Astrocyte of the hippocampus (primary cell): ENCODE measurements around the gene PDE4D.
"Not testable (repeated sequence)": the region's sequence is repeated elsewhere in the genome, so short reads cannot be mapped to it uniquely, and the experiment has no call there.

Source experiments
- DNase-seq: peaks from one replicate; pipeline ENCODE4 v3.0.0; 2011; ENCODE audit warnings: low read depth, low spot score

PDE4D gene

DNA sequence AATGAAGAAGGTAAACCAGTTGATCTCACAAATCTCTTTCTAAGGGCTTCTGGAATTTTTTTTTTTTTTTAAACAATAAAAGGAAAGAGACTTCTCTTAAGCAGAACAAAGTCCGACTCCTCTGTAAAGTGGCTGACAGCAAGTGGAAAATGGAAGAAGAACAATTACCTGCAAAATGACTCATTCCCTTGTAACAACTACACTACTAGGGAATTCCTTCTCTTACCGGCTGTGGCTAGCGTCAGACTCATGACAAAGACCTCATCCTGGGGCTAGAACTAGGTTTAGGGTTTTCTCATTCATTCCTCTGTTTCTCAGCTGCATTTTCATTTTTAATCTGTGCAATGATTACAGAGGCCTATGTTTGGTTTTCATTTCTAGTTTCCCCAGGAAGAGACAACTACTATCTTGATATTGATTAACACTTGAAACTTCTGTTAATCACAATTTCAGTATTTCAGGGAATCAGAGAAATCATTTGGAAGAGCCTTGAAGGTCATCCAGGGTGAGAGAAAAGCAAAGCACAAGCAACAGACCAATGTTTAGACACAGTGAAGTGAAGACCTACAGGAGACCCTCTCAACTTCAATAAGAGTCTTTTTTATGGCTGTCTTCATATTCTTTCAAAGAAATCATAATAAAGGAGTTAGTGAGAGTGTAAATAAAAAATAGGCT lies 872.8 kb downstream of the PDE4D start:
- DNase-seq: peak; percentile 49

DNA sequence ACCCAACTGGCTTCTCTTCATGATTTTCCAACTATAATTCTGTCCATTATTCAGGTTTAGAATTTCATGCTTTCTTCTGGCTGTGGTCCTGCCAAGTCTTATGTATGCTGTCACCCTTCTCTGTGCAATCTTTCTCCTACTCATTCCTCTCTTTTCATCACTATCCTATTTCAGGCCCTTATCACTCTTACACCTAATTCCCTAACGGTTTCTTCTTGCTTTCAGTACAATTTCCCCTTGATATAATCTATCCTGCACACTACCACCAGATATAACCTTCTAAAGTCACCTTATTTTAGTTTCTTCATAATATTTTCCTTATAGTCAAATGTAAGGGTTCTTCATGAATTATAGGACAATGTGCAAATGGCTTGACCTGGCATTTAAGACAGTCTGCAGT lies 874.4 kb downstream of the PDE4D start:
- DNase-seq: no peak

DNA sequence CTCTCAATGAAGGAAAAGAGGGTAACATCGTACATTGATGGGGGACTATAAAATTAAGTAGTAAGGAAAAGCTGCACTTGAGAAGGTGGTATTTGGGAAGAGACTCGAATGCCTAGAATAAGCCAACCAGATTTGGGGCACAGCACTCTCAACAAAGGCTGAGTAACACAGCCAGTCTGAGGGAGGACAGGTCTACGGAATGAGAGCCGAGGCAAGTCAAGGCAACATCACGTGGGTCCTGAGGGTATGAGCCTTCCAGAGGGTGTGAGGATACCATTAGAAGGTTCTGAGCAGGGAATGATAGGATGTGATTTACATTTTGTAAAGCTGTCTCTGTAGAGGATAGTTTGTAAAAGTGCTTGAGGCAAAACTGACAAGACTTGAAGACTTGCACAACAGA lies 876.6 kb downstream of the PDE4D start:
- no peak for DNase-seq

DNA sequence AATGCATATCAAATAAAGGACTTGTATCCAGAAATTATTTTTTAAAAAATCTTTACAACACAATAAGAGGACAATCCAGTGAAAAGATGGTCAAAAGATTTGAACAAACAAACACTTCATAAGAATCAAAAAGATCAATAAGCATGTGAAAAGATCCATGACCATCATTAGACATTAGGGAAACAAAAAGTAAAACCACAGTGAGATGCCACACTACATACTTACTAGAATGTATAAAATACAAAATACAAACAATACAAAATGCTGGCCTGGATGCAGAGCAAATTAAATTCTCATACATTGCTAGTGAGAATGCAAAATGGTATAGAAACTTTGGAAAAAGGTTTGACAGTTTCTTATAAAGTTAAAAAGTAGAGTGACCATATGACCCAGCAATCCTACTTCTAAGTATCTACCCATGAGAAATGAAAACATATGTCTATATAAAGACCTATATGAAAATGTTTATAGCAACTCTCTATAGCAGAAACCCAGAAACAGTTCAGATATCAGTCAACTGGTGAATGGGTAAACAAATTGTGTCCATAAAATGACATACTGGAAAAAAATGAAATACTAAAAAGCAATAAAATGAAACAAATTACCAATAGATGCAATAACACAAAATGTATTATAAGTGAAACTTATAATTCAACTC lies 884.6 kb downstream of the PDE4D start:
- no peak for DNase-seq

DNA sequence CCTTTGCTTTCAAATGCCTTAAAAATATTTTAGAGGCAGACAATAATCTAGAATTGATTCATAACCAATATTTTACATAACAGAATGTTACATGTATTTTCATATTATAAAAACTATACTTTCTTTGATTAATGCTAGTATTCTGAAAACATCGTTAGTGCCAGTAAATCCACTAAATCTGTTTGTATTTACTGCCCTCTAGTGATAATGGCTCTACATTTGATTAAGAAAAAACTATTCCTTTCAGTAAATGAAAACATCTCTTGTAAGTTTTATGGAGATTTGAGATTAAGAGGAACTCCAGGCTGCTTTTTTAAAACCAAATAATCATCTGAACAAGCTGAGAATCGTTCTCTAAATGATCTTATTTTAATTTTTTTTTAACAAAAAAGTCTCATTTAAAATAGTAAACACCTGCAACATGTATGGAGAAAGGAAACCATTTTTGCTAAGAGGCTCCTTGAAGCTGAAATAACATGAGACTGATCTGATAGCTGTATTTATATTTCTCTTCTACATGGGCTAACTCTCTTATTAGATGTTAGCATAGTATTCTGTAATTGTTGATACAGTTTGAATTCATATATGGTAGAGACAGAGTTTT lies 886.0 kb downstream of the PDE4D start:
- DNase-seq: peak; percentile 42

DNA sequence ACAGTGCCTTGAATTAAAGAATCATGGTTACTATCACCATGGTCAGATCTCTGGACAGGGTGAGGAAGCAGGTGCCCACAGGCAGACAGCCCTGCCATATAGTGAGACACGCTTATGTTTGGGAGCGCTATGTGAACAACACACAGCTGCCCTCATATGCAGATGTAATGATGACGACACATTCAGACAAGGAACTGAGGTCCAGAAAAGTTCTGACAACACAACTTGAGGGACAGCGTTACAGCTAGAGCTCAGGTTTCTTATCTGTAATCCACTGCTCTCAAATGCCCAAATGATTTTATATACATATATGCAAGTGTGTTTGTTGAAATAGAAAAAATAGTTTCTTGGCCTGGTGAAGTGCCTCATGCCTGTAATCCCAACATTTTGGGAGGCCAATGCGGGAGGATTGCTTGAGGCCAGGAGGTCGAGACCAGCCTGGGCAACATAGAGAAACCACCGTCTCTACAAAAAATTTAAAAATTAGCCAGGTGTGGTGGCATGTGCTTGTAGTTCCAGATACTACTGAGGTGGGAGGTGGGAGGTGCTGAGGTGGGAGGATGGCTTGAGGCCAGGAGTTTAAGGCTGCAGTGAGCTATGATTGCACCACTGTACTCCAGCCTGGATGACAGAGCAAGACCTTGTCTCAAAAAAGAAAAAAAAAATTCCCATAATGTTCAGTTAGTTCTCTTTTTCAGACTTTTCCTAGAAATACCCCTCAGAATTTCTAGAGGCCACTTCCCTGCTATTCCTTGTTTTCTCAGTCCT lies 887.4 kb downstream of the PDE4D start:
- DNase-seq: no peak

DNA sequence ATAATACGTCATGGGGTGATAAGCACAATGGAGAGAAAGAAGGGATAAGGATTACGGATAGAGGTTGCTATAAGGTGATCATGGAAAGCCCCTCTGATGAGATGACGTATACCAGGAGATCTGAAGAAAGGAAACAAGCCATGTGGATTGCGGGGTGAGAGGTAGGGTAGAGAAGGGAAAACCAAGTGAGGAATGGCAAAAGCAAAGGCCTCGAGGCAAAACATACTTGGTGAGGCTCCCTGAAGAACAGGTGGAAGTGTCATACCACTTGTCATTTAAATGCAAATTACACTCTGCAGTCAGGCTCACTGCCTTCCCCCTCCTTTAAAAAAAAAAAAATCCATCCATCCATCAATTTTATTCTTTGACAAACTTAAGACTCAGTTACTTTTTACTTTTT lies 889.9 kb downstream of the PDE4D start:
- no peak for DNase-seq

DNA sequence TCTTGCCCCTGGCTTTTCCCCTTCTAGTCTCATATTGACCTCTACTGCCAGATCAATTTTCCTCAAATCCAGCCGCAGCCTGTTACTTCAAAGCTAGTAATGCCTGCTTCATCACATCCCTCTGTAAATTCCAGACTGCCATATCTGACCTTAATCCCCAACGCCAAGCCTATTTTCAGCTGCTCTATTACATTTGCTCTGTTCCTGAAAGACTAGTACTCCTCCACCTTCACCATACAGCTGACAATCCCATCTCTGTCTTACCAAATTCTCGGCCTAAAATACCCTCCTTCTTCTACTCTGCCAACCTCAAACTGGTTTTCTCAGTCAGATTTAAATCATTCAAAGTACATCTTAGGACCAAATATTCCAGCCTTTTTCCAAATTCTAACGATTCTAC lies 890.4 kb downstream of the PDE4D start:
- no peak for DNase-seq

DNA sequence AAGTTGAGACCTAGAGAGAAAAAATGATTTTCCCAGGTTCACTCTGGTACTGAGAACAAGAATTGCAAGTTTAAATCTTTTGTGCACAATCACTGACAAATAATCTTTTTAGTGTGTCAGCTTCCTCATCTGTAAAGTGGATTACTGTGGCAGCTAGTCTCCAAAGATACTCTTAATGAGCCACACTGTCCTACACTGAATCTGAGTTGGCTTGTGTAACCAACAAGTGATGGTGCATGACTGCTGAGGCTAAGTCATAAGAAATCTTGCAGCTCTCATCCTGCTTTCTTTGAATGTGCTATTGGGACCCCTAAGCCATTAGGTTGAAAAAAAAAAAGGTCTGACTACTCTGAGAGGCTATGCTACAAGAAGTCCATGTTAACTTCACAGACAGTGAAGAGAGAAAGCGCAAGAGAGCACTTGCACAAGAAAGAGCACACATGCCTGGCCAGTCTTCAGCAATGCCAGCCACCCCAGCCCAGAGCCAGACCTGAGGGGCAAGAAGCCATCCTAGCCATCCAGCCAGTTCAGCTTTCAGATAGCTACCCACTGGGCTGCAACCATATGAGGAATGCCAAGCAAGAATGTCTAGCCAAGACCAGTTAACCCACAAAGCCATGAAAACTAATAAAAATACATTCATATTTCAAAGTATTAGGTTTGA lies 891.2 kb downstream of the PDE4D start:
- no peak for DNase-seq

DNA sequence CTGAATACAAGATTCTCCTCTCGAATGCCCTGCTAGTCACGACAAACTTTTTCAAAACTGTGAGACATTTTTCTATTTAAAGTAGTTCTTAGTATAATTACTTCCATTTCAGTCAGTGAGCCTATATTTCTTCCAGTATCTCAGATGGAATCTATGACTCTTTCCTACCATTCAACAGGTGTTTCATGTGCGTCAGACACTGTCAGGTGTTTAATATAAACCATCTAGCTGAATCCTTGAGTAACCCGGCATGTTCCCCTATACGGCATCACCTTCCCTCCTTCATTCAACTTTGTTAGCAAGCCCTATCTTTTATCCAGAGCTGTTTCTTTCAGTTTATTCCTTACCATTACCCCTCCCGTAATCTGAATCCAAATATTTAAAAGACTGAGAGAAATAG lies 891.8 kb downstream of the PDE4D start:
- DNase-seq: no peak

DNA sequence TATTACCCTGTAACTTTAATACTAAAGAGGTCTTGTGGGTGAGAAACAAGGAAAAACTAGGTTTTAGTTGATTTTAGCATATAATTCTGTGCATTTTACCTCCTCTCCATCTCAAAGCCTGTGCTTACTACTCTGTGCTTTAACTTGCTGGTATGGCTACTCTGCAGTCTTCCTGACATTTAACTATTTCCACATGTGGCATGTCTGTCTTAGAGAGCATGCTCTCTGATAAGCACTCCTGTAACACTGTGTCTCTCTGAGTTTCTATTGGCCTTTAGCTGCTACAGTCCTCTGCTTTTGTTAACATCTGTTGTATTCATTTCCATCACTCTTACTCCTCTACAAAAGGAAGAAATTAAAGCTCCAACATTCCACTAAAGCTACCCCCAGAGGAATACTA lies 892.4 kb downstream of the PDE4D start:
- no peak for DNase-seq

DNA sequence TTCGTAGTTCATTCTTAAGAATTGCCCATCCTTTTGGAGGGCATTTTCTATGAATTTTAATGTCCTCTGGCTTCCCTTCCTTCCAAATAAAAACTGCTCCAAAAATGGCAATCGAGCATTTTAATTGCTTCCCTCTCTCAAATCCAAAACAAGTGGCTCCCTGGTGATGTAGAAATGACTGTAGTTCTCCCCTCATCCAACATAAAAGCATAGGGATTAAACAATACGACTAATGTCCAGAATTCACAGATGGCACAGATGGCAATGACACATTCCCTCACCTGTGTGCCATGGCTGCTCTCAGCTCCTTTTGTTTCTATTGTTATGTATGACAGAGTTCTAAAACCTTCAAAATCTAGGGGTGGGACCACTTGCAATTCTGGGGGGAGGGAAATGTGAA lies 893.3 kb downstream of the PDE4D start:
- no peak for DNase-seq

DNA sequence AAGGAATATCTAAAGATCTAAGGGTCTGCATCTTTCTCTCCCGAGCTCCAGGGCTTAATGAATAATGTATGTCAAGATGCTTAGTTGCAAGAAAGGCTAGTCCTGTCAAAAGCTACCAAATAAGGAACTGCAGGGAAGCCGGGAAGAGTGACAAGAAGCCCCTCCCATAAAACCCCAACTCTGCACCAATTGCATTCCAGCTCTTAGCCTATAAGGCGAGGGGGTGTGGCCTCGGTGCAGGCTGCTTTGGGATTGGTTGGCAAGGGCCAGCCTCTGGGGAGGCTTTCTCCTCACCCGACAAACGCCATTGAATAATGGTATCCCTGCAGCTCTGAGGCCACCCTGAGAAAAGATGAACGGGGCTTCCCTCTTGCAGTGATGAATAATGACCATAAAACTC lies 893.7 kb downstream of the PDE4D start:
- peak; percentile 93 for DNase-seq

DNA sequence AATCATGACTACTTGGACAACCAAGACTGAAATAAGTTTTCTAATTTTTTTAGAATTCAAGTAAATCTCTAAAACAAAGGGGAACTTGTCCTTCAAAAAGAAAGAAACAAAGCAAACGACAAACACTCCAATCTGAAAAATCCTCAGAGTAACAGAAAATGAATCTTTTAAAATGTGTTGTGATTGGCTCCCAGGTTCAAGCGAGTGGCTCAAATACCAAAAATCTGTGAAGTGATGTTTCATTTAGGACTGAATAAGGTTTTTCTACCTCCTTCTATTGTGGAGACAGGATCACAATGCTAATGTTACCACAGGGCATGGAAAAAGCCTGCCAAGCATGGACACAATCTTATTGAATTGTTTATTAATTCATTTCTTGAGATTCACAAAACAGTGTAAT lies 895.0 kb downstream of the PDE4D start:
- peak; percentile 41 for DNase-seq

DNA sequence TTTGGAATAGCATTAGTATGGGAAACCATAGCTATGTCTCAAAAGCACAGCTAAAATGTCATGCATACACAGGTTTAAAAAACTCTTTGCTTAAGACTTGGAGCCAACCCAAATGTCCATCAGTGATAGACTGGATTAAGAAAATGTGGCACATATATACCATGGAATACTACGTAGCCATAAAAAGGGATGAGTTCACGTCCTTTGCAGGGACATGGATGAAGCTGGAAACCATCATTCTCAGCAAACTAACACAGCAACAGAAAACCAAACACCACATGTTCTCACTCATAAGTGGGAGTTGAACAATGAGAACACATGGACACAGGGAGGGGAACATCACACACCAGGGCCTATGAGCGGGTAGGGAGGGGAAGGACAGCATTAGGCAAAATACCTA lies 897.7 kb downstream of the PDE4D start:
- DNase-seq: not testable (repeated sequence)

DNA sequence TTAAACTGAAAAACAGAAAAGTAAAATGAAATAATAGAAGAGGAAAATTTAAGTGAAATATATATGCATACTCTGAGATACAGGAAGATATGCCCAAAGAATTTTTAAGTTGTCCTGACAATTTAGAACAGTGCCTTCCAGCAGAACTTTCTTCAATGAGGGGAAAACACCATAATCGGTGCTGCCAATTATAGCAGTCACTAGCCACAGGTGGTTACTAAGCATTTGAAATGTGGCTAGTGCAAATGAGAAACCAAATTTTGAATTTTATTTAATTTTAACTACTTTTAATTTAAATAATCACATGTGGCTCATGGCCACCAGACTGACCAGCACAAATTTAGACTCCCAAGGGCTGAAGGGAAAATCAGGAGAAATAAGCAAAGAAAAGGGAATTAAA lies 900.1 kb downstream of the PDE4D start:
- no peak for DNase-seq

DNA sequence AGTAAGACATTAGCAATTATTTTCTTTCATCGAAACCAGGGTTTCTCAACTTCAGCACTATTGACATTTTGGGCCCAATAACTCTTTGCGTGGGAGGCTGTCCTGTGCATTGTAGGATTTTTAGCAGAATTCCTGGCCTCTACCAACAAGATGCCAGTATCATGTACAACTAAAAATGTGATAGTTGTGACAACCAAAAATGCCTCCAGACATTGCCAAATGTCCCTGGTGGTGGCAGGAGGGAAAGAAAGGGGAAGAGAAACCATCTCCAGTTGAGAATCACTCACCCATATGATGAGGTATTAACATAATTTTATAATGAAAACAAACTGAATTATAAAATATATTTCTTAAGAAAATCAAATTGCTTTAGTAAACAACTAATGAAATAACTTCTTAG lies 904.6 kb downstream of the PDE4D start:
- no peak for DNase-seq

DNA sequence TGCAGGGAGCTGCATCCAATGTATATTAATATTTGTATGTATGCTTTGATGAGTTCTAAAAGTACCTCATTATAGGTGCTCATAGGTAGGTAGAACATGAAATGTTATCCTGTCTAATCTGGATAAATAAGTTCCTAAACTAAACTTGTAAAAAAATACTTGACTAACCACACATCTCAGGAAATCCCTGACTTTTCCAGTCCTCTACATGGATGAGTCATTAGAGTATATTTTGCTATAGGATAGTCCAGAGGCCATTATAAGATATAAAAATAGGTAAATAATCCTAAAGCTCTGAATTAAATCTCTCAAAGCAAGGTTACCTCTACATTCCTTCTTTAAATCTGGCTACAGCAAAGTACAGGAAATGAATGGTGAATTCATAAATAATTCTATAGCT lies 906.3 kb downstream of the PDE4D start:
- no peak for DNase-seq

DNA sequence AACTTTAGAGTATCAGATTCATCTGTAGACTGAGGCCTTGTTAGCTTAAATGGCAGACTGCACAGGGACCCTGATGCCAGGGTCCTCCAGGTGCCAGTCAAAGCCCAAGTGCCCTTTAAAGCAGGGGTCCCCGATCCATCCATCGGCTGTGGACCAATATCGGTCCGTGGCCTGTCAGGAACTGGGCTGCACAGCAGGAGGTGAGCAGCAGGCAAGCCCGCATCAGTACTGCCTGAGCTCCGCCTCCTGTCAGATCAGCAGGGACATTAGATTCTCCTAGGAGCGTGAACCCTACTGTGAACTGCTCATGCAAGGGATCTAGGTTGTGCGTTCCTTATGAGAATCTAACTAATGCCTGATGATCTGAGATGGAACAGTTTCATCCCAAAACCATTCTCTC lies 907.2 kb downstream of the PDE4D start:
- no peak for DNase-seq

DNA sequence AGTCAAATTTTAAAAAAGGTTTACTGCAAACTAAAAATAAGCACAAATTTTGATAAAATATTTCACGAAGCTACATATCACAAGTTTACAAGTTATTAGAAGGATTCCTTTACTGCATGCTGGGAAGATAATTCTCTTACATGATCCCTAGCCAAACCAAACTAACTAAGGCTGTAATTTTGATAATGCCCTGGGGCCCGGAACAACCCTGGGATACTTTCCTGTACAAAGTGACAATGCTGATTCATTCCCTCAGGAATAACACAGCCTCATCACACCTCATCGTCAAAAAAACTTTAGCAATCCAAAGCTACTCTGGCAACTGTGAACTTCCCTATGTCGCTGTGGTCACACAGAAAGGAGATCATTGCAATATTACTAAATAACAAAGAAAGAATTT lies 907.8 kb downstream of the PDE4D start:
- no peak for DNase-seq

DNA sequence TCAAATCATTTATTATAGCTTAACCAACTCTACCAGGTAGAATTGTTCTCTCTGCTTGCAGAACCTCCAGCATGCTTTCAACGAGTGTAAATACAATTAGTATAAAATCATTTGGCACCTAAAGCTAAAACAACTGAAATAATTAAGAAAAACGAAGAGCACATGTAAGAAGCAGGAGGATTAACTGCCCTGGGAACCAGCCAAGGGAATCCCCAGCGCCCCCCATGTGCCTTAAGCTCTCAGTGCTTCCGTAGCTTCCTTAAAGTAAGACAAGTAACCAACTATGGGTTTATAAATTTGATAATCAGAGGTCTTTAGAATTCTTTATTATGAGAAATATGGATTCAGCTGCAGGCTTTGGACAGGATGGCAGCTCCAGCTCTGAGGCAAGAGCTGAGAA lies 908.2 kb downstream of the PDE4D start:
- DNase-seq: no peak
